Measurements from ENCODE around the gene DUS1L. TPM values are rescaled to one million over a fixed set of nuclear protein-coding genes. Genes with fewer than 3 reads are reported as not detected.
A peak's percentile ranks its signal among the peaks of the same experiment; 100 is the strongest.

The DUS1L gene
- total RNA-seq, 1 experiment from 2014 or later: 176 TPM

- H3K36me3 ChIP-seq (ENCODE audit: control insufficient read depth in 1 of 2, insufficient read depth in 2 of 2, low read length in 2 of 2): peaks cover 0 to 12% of the 10 kb centered on the region in 2 experiments; a peak in 1 of 4 replicates
- intact Hi-C loops (cut with micrococcal nuclease): loop anchor here (2.0 to 10.0 kb wide), 3 partner anchors 61 to 377 kb away; partner anchors contain the start of genes FASN, HEXD and OGFOD3
- H3K27me3 ChIP-seq (ENCODE audit: insufficient read depth, low read length): no peaks in the 10 kb centered on the region
- peaks cover 20% of the 10 kb centered on the region; the same call in 1 of the 2 replicates for H3K79me2 ChIP-seq (ENCODE audit: insufficient read depth, low read length)
- H3K9me3 ChIP-seq (ENCODE audit: control insufficient read depth in 1 of 2, insufficient read depth in 1 of 2, low read depth in 1 of 2, low read length in 2 of 2): no peaks in the 10 kb centered on the region
- H3K4me1 ChIP-seq (ENCODE audit: control insufficient read depth in 1 of 2, insufficient read depth in 2 of 2, low read length in 2 of 2): peaks cover 15 to 42% of the 10 kb centered on the region in 2 experiments
- peak overlapping the region; percentile 91 for H3K27ac ChIP-seq (ENCODE audit: low read depth, low read length)
- peak overlapping the region; percentile 95 for H3K4me2 ChIP-seq (ENCODE audit: low read length)
- ChIA-PET POLR2A (interaction anchor here (0.7 to 1.5 kb wide), 8 partner anchors 9 to 165 kb away, joined by 3 to 8 read pairs (median 4); partner anchors contain the start of genes CENPX, FASN, LRRC45 and PYCR1), CTCF (interaction anchor here (0.5 to 4.8 kb wide), 20 partner anchors 9 to 733 kb away, joined by 3 to 57 read pairs (median 4); partner anchors contain the start of genes CENPX, FASN, GPS1 and LRRC45), RAD21 (ENCODE audit: low non-redundant PET in 1 of 2, low total read pairs in 2 of 2, uncharacterized antibody in 2 of 2, unreplicated experiment in 2 of 2) (interaction anchor here (1.0 to 1.1 kb wide), 2 partner anchors 15 to 78 kb away, joined by 10 to 11 read pairs; partner anchors contain the start of genes CENPX (in 1 of the 2) and LRRC45 (in 1 of the 2))
- H3K9ac ChIP-seq (ENCODE audit: low read length): peak overlapping the region; percentile 94; the same call in 1 of the 2 replicates
- DNase-seq (ENCODE audit: low read depth, low spot score) (no peak), ATAC-seq (no peak)
- H2AFZ ChIP-seq (ENCODE audit: low read depth, low read length, poor library complexity, severe bottlenecking): peak overlapping the region; percentile 49
- peak; percentile 93 for TF ChIP-seq TCF7L2 (IDR thresholded peaks at IDR 0.05; ENCODE audit: borderline replicate concordance, extremely low read depth, insufficient read depth, insufficient read length)
- TF ChIP-seq CBX3 (IDR thresholded peaks at IDR 0.05; ENCODE audit: low read depth): no peak
- no peak for TF ChIP-seq EZH2phosphoT487 (IDR thresholded peaks at IDR 0.05; ENCODE audit: borderline replicate concordance)
- H3K9me2 ChIP-seq (ENCODE audit: insufficient read depth): no peaks in the 10 kb centered on the region
- BruUV-seq (replicated peaks): no TSS peak
- peak overlapping the region; percentile 30 to 92 for H3K4me3 ChIP-seq (replicated peaks in 1 of 2; ENCODE audit: low read depth in 1 of 2, low read length in 2 of 2)
- H4K20me1 ChIP-seq (ENCODE audit: insufficient read depth): no peaks in the 10 kb centered on the region
These were observed 27.8 kb downstream of the DUS1L start for GRCh38 chr17:82037889-82038195.

GRCh38 chr17:82037092-82037888, 28.3 kb downstream of the DUS1L start, which contains the start of gene DCXR:
DCXR (minus strand) TSS chr17:82037697; CDS start chr17:82037682, 15 bp downstream.
- Histone ChIP-seq H3K9me2 (ENCODE audit: insufficient read depth) (no peaks in the 10 kb centered on the region), H3K9ac (ENCODE audit: low read length) (peak within 1 kb of the TSS; percentile 94), H3K4me2 (ENCODE audit: low read length) (peak within 1 kb of the TSS; percentile 95), H4K20me1 (ENCODE audit: insufficient read depth) (no peaks in the 10 kb centered on the region), H3K36me3 (ENCODE audit: control insufficient read depth in 1 of 2, insufficient read depth in 2 of 2, low read length in 2 of 2) (peaks cover 0 to 12% of the 10 kb centered on the region in 2 experiments; a peak in 1 of 4 replicates), H3K79me2 (ENCODE audit: insufficient read depth, low read length) (peaks cover 25% of the 10 kb centered on the region; the same call in 1 of the 2 replicates), H2AFZ (ENCODE audit: low read depth, low read length, poor library complexity, severe bottlenecking) (peak within 1 kb of the TSS; percentile 49), H3K4me3 (replicated peaks in 1 of 2; ENCODE audit: low read depth in 1 of 2, low read length in 2 of 2) (peak within 1 kb of the TSS; percentile 92 to 93), H3K9me3 (ENCODE audit: control insufficient read depth in 1 of 2, insufficient read depth in 1 of 2, low read depth in 1 of 2, low read length in 2 of 2) (no peaks in the 10 kb centered on the region), H3K4me1 (ENCODE audit: control insufficient read depth in 1 of 2, insufficient read depth in 2 of 2, low read length in 2 of 2) (peaks cover 18 to 48% of the 10 kb centered on the region in 2 experiments), H3K27ac (ENCODE audit: low read depth, low read length) (peak within 1 kb of the TSS; percentile 91), H3K27me3 (ENCODE audit: insufficient read depth, low read length) (no peaks in the 10 kb centered on the region)
- intact Hi-C loops (cut with micrococcal nuclease): loop anchor here (2.0 to 10.0 kb wide), 3 partner anchors 62 to 378 kb away; partner anchors contain the start of genes FASN, HEXD and OGFOD3
- ChIA-PET CTCF (interaction anchor here (0.7 to 4.8 kb wide), 19 partner anchors 8 to 303 kb away, joined by 3 to 57 read pairs (median 4); partner anchors contain the start of genes CENPX, FASN, GPS1 and LRRC45), RAD21 (ENCODE audit: low non-redundant PET in 1 of 2, low total read pairs in 2 of 2, uncharacterized antibody in 2 of 2, unreplicated experiment in 2 of 2) (interaction anchor here (1.0 to 1.1 kb wide), 2 partner anchors 14 to 78 kb away, joined by 10 to 11 read pairs; partner anchors contain the start of genes CENPX (in 1 of the 2) and LRRC45 (in 1 of the 2)), POLR2A (interaction anchor here (0.5 to 1.5 kb wide), 9 partner anchors 8 to 165 kb away, joined by 3 to 8 read pairs (median 3); partner anchors contain the start of genes CENPX, FASN, LRRC45 and PYCR1)
- ATAC-seq: peak; percentile 89
- BruUV-seq (replicated peaks): no TSS peak
- peak; percentile 96 for DNase-seq (ENCODE audit: low read depth, low spot score)
- TF ChIP-seq TCF7L2 (IDR thresholded peaks at IDR 0.05; ENCODE audit: borderline replicate concordance, extremely low read depth, insufficient read depth, insufficient read length) (no peak), YY1 (IDR thresholded peaks at IDR 0.05; ENCODE audit: extremely low read depth, insufficient replicate concordance, low read depth, low read length) (peak; percentile 82), ATF3 (IDR thresholded peaks at IDR 0.05) (no peak), POLR2A (IDR thresholded peaks at IDR 0.05; ENCODE audit: borderline replicate concordance, extremely low read depth, insufficient read depth, insufficient read length) (peak; percentile 88), SRF (IDR thresholded peaks at IDR 0.05; ENCODE audit: low read depth) (no peak), MAX (IDR thresholded peaks at IDR 0.05) (peak; percentile 97), SIN3A (IDR thresholded peaks at IDR 0.05; ENCODE audit: low read depth) (peak; percentile 97), ELF1 (IDR thresholded peaks at IDR 0.05; ENCODE audit: borderline replicate concordance, low read depth) (no peak), REST (IDR thresholded peaks at IDR 0.05; ENCODE audit: low read depth) (no peak), EZH2phosphoT487 (IDR thresholded peaks at IDR 0.05; ENCODE audit: borderline replicate concordance) (no peak), EGR1 (IDR thresholded peaks at IDR 0.05; ENCODE audit: low read depth) (peak; percentile 98), SP1 (IDR thresholded peaks at IDR 0.05; ENCODE audit: low read depth) (no peak; the same call in 1 of the 2 replicates)
